ENCODE results near the gene ARMC12. TPM values are rescaled to one million over a fixed set of nuclear protein-coding genes. Genes with fewer than 3 reads are reported as not detected.

ARMC12 gene
- total RNA-seq, 4 donors from 2014 or later: 0.26 to 1.5 TPM; not detected in 2

DNA sequence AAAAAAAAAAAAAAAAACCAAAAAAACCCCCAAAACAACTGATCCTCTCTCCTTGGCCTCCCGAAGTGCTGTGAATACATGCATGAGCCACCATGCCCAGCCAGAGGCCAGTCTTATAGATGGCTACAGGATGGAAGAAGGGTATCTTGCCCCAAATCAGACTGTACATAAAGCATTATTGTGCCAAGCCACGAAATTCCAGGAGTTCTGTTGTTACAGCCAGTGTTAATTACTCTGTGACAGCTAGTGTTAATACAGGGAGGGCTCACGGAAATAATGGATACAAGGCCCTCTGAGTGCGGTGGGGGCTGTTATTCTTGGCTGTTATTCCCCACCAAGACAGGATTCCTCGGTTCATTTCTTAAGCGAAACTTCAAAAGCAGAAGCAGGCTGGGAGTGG is 38.2 kb downstream of the ARMC12 start:
- DNase-seq: no peak
- H3K4me1 ChIP-seq: peaks cover 9 to 17% (median 9%) of the 10 kb centered on the region in 3 donors

DNA sequence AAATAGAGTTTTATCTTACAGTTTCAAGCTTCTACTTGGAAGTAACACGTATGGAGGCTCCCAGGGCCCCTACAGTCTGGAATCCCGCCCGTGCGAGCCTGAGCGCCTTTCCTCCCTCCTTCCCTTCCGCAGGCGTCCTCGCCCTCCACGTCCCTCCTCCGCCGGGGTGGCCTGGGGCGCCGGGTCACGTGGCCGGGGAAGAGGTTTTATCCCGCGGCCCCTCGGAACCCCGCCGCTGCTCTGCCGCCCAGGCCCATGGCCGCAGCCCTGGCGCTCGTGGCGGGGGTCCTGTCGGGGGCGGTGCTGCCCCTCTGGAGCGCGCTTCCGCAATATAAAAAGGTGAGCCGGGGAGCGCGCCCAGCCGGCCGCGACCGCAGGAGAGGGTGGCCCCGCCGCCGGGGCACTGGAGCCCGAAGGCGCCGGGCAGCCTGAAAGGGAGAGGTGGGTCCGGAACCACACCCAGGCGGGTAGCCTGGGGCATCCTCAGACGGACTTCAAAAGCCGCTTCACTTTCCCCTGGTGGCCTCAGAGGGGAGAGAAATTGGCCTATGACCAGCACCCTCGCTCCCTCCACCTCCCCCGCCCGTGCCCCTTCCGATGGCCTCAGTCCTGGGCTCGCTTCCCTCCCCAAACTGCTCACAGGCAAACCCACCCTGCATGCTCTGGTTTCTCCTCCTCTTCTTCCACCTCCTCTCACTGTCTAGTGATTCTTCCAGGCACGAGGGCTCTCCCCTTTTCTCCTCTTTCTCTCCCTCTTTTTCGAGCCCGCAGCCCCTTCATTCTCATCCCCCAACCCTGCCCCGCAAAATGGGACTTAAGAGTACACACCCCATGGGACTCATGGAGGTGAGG is 39.8 kb downstream of the ARMC12 start, which contains the start of gene CLPSL2:
Gene CLPSL2, plus strand, starts transcription at position 235 of the 852 bp plus-strand sequence. Its CDS starts 21 bp downstream, at position 256.
- no peaks in the 10 kb centered on the region for H3K9me3 ChIP-seq
- H3K4me1 ChIP-seq: peaks cover 9 to 17% (median 9%) of the 10 kb centered on the region in 3 donors
- H3K36me3 ChIP-seq: no peaks in the 10 kb centered on the region
- no peak for DNase-seq
- TF ChIP-seq, protein P1, sequence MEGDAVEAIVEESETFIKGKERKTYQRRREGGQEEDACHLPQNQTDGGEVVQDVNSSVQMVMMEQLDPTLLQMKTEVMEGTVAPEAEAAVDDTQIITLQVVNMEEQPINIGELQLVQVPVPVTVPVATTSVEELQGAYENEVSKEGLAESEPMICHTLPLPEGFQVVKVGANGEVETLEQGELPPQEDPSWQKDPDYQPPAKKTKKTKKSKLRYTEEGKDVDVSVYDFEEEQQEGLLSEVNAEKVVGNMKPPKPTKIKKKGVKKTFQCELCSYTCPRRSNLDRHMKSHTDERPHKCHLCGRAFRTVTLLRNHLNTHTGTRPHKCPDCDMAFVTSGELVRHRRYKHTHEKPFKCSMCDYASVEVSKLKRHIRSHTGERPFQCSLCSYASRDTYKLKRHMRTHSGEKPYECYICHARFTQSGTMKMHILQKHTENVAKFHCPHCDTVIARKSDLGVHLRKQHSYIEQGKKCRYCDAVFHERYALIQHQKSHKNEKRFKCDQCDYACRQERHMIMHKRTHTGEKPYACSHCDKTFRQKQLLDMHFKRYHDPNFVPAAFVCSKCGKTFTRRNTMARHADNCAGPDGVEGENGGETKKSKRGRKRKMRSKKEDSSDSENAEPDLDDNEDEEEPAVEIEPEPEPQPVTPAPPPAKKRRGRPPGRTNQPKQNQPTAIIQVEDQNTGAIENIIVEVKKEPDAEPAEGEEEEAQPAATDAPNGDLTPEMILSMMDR (IDR thresholded peaks at IDR 0.05): no peak
- TF ChIP-seq POLR2A (IDR thresholded peaks at IDR 0.05): no peak
- WGBS, 2 donors: 3 to 4% methylated on average over 22 to 29 of the region's 56 CpGs
- H3K27me3 ChIP-seq: peaks cover 0 to 60% (median 6%) of the 10 kb centered on the region in 4 donors
- H3K4me3 ChIP-seq: peak within 1 kb of the TSS; percentile 25 to 65 (median 34)
- intact Hi-C loops (cut with DNase I): no loop called here
- no peak within 1 kb of the TSS for H3K27ac ChIP-seq

More for the DNA sequence above, 38.2 kb downstream of the ARMC12 start:
- no peak overlapping the region for H3K27ac ChIP-seq
- no peaks in the 10 kb centered on the region for H3K9me3 ChIP-seq
- H3K36me3 ChIP-seq: no peaks in the 10 kb centered on the region
- WGBS, 2 donors: 72 to 92% methylated on average over 4 to 6 of the region's 6 CpGs
- no peak for TF ChIP-seq POLR2A (IDR thresholded peaks at IDR 0.05)
- TF ChIP-seq, protein P1 (IDR thresholded peaks at IDR 0.05): no peak
- intact Hi-C loops (cut with DNase I): no loop called here
- peaks cover 0 to 65% (median 6%) of the 10 kb centered on the region in 4 donors for H3K27me3 ChIP-seq
- H3K4me3 ChIP-seq: no peak overlapping the region

DNA sequence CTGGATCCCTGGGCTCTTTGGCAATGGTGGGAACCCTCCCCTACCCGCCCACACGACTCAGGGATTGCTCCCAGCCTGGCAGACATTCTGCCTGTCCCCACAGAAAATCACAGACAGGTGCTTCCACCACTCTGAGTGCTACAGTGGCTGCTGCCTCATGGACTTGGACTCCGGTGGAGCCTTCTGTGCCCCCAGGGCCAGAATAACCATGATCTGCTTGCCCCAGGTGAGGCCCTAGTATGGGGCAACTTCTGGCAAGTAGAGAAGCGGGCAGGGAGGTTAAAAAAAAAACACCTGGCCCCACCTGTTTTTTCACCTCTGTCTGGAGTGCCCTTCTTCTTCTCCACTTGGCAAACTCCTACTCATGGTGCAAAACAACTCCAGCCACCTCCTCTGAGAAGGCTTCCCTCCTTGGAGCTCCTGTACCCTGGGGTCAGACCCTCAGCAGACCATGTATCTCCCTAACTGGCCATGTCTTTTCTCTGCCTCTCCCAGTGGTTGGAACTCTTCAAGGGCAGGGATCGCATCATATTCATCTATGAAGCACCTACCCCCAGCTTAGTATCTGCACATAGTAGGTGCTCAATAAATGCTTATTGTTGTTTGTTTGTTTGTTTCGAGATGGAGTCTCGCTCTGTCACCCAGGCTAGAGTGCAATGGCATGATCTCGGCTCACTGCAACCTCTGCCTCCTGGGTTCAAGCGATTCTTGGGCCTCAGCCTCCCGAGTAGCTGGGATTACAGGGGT is 40.7 kb downstream of the ARMC12 start:
- H3K27ac ChIP-seq: no peak overlapping the region
- DNase-seq: no peak
- H3K4me3 ChIP-seq: no peak overlapping the region
- 59 to 70% methylated on average over 5 to 7 of the region's 10 CpGs for WGBS, 2 donors
- H3K9me3 ChIP-seq: no peaks in the 10 kb centered on the region
- H3K27me3 ChIP-seq: peaks cover 0 to 60% (median 6%) of the 10 kb centered on the region in 4 donors
- H3K4me1 ChIP-seq: peaks cover 9 to 20% (median 9%) of the 10 kb centered on the region in 3 donors
- intact Hi-C loops (cut with DNase I): no loop called here
- no peaks in the 10 kb centered on the region for H3K36me3 ChIP-seq
- no peak for TF ChIP-seq POLR2A (IDR thresholded peaks at IDR 0.05)
- TF ChIP-seq, protein P1 (IDR thresholded peaks at IDR 0.05): no peak

DNA sequence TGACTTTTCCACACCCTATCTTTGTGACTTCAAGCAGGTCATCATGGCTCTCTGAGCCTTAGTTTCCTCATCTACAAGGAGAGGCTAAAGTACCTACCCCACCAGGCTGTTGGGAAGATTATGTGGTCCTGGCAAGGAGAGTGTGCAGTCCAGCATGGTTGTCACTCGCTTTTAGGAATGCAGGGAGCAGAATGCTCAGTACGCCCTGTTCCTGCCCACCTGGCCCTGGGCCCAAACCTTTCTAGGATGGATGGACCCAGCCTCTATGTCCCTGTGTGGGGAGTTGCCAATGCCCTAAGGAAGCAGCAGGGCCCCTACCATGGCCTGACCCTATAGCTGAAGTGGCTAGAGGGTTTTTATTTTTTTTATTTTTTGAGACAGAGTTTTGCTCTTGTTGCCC is 41.6 kb downstream of the ARMC12 start:
- intact Hi-C loops (cut with DNase I): no loop called here
- WGBS, 2 donors: 90% methylated on average over 2 of the region's 2 CpGs
- DNase-seq: no peak

More for the DNA sequence above, 41.6 kb downstream of the ARMC12 start:
- Histone ChIP-seq H3K27ac (no peak overlapping the region), H3K27me3 (peaks cover 0 to 61% (median 6%) of the 10 kb centered on the region in 4 donors), H3K36me3 (no peaks in the 10 kb centered on the region), H3K4me3 (no peak overlapping the region), H3K4me1 (peaks cover 9 to 20% (median 9%) of the 10 kb centered on the region in 3 donors), H3K9me3 (no peaks in the 10 kb centered on the region)
- no peak for TF ChIP-seq POLR2A (IDR thresholded peaks at IDR 0.05)
- TF ChIP-seq, protein P1 (IDR thresholded peaks at IDR 0.05): no peak

All from esophagus squamous epithelium (tissue), 5 donors.